Stimulated activated naive CD4-positive, alpha-beta T cell (primary cell): ENCODE data around the gene AIDA.
A peak's percentile ranks its signal among the peaks of the same experiment; 100 is the strongest.
"Not testable (repeated sequence)": the region's sequence is repeated elsewhere in the genome, so short reads cannot be mapped to it uniquely, and the experiment has no call there.

Experiments used
- DNase-seq, 6 experiments: peaks; one replicate each; lab custom pipeline; 2025; lab: John Stamatoyannopoulos, UW

Gene AIDA, protein sequence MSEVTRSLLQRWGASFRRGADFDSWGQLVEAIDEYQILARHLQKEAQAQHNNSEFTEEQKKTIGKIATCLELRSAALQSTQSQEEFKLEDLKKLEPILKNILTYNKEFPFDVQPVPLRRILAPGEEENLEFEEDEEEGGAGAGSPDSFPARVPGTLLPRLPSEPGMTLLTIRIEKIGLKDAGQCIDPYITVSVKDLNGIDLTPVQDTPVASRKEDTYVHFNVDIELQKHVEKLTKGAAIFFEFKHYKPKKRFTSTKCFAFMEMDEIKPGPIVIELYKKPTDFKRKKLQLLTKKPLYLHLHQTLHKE

DNA sequence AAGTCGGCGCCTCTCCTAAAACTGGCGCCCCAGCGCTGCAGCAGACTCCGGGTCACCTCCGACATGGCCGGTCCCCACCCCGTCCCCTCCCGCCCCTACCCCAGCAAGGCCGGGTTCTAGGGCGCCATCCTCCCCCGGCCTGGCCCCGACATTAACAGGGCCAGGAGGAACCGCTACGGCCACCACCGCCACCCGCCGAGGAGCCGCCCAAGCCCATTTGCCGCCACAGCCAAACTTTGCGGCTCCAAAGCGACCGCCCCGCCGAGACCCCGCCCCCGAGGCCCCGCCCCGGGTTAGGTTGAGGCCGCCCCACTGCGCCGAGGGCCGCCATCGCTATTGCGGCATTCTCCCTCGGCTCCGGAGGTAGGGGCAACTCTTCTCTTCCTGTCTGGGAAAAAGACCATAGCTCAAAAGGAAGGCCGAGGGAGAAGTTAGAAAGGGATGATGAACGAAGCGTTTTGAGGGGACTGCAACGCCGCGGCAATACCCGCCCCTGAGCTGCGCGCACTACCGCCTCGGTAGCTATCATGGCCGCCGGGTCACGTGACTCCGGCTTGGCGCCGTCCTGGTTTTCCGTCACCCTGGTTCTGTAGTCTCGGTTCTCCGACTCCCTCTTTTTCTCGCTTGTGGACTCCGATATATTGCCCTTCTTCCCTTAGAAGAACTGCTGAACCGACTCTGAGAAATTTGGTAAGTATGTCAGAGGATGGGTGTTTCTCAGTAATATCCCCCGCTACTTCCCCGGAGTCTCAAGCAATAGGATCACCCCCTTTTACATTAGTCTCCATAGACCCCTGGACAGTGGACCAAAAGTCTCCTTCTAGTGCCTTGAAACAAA is at the start of gene AIDA, which contains the start of gene BROX:
Gene AIDA (minus strand): TSS at position 239 of the 838 bp plus-strand sequence. CDS start 174 bp downstream, at position 65.
Gene BROX (plus strand): TSS at position 312 of the 838 bp plus-strand sequence. CDS start 3,136 bp downstream, outside the sequence.
- peak; percentile 86 to 97 (median 92) for DNase-seq

DNA sequence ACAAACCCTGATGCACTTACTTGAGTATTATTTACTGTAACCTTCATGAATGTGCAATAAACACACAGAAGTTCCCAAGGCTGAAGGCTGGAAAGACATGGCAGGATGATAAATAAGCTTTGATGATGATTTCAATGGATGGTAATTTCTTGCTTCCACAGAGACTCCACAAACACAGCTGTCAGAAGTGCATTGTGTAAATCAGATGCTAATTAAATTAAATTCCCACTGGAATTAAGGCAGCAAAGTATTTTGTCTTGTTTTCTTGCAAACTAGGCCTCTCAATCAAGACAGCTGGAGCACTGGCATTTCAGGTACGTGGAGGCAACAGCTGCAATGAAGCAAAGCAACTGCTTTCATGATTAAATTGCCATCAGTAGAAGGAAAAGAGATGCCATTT is 48.8 kb upstream of the AIDA start:
- DNase-seq, result no peak

DNA sequence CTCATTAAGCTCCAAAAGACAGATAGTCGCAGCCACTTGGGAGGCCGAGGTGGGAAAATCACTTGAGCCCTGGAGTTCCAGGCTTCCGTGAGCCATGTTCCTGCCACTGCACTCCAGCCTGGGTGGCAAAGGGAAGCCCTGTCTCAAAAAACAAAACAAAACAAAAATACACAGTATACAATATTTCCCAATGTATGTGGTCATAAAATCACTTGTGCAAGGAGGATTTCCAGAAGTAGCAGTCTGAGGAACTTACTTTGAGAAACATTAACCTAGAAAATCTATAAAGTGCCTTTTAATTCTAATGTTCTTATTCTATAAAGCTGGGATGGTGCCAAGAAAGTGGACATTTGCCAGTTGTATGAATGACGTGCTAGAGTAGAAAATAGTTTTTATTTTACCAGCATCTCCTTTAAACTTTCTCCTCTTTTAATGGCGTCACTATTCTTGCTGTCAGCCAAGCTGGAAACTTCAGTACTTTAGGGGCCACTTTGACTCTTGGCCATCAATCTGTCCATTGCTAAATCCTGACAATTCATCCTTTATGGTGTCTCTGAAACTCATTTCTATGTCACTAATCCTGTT is 47.3 kb upstream of the AIDA start:
- no peak for DNase-seq

DNA sequence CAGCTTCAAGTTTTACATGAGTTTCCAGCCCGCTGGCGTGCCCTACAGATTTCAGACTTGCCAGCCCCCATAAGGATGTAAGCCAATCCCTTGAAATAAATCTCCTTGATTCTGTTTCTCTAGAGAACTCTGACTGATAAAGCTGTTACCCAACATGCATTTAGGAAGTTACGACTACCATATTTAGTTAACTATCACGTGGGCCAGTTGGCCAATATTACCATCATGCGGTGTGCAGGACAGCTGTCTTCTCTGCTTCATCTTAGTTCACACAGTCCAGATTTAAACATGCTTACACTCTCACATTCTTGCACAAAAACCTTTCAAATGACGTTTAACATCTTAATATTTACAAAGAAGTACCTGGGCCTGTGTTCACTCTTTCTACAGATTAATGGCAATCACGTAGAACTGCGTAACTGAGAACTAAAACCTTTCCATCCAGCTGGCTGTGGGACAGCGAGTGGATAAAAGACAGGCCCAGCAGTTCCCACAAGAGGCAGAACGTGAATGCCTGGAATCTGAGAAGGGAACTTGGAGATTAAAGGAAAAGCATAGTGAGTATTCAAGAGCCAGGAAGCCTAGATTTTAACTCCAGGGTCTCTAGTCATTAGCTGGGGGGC is 45.5 kb upstream of the AIDA start:
- no peak for DNase-seq

DNA sequence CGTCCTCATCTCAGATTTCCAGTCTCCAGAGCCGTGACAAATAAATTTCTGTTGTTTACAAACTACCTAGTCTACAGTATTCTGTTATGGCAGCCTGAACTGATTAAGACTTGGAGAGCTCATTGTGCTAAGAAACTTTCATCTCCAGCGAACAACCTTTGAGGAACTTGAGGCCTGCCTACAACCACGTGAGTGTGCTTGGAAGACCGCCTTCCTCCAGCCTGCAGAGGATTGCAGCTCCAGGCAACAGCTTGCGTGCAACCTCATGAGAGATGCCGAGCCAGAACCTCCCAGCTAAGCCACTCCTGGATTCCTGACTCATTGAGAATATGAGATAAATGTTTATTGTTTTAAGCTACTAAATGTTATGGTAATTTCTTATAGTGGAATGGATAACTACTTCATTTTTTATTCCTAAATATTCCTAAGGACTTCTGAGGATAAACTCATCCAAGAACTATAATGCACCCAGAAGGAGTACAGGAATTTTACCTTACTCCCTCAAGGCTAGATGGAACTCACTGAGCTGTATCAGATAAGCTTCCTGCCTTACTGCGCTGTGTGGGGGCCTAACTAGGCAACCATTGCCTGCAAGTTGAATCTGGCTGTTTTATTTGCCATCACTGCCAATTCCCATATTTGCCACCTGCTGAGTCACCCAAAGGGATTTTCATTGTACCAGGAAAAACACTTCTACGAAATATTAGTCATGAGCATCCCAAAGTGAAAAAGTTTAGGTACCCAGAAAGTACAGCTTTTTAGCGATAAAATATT is 42.3 kb upstream of the AIDA start:
- DNase-seq, result no peak

DNA sequence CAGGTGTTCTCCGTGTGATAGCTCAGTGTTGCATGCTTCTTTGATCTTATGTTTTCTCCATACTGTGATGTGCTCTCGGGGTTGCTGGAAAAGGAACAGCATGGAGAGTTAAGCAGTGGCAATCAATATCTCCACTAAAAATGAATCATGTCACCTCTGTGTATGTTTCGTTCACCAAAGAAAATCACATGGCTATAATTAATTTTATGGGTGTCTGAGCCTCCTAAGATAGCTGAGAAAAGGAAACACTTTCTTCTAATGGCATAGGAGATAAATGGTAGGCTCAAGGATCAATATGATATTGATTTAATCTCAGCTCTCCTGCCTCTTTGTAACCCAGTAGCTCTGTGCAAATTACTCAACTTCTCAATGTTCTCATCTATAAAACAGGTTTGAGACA is 39.0 kb upstream of the AIDA start:
- no peak for DNase-seq

DNA sequence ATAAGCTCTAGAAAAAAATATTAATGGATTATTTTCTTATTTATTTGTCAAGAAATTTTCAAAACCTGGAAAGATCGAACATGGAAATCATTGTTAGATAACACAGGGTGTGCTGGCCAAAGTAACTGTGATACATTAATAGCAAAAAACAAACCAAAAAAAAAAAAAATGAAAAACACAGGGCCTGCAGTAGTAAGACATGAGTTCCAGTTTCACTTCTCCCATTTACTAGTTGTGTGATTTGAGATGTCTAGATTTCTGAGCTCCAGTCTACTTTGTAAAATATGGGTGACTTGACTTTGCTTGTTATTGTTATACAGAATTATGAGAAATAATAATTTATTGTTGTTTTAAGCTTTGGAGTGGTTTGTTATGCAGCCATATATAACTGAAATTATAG is 38.4 kb upstream of the AIDA start:
- DNase-seq, result no peak

DNA sequence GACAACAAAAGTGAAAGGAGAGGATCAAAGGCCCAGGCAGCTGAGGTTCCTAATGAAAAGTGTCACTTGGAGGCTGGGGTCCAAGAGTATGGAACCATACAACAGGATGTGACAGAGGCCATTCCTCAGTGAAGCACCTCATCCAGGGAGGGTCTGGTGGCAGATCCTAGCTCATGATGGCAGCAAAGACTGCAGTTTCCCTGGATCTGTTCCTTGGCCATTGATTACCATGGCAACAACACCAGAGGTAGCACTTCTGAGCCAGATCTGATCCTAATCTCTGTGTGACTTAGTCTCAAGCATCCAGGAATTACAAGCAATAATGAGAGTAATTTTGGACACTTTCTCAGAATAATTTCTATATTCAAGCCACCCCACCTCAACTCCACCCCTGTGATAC is 37.6 kb upstream of the AIDA start:
- DNase-seq, result no peak

DNA sequence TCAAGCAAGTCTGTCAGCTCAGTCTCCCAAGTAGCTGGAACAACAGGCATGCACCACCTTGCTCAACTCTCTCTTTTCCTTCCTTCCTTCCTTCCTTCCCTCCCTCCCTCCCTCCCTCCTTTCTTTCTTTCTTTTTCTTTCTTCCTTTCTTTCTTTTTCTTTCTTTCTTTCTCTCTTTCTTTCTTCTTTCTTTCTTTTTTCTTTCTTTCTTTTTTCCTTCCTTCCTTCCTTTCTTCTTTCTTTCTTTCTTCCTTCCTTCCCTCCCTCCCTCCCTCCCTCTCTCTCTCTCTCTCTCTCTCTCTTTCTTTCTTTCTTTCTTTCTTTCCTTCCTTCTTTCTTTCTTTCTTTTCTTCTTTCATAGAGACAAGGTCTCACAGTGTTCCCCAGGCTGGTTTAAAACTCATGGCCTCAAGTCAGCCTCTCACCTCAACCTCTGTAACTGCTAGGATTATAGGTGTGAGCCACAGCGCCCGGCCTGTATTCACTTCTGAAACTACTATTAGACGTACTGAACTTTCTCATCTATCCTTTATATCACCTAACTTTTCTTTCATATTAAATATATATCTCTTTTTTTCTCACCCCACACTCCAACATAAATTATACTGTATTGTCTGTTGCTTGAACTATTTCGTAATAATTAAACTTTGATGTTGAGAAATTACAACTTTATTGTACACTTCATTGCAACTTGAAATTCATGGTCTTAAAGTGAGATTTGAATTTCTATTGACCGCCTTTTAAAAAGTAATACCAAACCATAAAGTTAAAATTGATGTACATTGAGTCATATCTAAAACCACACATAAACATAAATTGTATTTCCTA is 29.6 kb upstream of the AIDA start:
- DNase-seq, result not testable (repeated sequence)

DNA sequence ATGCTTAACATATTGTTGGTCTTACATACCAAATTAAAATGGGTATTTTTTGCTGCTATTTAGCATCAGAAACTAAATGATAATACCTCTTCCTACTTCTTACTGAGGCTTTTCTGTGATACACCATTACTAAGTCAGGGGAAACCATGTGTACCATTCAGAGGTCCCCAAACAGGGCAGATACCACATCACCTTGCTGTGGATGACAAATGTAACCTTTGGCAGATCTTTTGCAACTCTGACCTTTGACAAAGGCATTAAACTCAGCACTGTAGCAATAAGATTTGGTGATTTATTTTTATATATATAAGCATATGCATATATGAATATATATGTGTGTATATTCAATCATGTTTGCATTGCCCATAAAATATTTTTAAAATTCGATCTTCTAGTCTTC is 27.6 kb upstream of the AIDA start:
- no peak for DNase-seq

DNA sequence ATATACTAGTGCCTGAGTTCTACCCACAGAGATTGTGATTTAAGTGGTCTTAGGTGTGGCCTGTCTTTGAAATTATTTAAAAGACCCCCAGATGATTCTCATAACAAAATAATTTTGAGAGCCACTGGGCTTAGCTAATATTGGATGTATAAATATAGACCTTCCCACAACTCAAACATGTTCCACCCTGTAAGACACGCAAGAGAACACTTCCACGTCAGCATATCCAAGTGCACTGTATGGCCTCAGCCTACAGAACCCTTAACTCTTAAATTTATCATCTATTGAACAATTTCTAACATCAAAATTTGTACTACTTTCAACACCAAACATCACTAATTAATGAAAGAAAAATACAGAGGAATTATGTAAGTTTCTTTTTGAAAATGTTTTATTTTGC is 27.2 kb upstream of the AIDA start:
- DNase-seq, result no peak

DNA sequence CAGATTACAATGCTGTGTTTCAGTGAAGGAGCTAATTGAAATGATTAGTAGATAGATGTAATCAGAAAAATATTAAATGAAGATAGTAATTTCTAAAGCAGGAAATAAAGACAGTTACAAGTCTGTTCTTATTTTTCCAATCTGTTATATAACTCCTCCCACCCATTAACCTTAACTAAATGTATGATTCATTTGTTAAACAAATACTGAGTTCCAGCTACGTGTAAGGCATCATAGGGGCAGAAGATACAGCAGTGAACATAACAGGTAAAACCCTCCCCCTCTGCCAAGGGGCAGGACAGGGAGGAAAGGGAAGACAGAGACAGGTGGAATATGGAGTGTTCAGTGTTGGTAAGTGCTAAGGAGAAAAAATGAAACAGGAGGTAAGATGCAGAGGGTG is 24.7 kb upstream of the AIDA start, which contains the start of gene FAM177B:
Gene FAM177B (plus strand): TSS at position 231 of the 400 bp plus-strand sequence. CDS start 9,344 bp downstream, outside the sequence.
- DNase-seq, result no peak

DNA sequence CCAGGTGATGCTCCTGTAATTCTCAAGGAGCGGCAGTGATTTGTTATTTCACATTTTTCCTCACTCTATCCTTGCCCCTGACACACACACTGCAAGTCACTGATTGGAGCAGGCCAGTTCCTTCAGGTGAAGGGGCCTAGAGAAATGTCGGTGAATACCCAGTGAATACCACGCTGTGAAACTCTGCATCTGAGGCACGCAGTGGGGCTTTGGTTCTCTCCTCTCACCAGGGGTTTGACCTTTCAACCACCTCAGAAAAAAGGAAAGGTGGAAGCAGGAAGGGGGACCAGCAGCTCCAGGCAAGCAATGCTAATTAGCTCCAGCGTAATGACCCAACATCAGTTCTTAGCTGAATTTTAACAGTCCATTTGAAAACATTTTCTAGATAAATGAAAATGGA is 24.2 kb upstream of the AIDA start:
- DNase-seq, result no peak

DNA sequence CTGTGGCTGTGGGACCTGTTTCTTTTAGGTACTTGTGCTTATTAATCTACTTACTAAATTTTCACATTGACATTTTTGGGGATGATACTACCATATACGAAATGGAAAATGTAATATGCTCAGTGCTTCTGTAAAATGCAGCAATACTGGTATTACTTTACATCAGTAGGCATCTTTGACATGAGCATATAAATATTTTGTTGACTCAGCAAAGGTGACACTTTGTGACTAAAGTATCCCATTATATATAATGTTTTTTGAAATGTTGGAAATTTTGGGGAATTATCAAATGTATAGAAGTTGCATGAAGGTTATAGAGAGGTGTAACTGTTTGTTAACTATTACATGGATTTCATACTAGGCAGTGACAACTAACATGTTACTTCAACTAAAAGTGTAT is 22.4 kb upstream of the AIDA start:
- DNase-seq, result no peak

DNA sequence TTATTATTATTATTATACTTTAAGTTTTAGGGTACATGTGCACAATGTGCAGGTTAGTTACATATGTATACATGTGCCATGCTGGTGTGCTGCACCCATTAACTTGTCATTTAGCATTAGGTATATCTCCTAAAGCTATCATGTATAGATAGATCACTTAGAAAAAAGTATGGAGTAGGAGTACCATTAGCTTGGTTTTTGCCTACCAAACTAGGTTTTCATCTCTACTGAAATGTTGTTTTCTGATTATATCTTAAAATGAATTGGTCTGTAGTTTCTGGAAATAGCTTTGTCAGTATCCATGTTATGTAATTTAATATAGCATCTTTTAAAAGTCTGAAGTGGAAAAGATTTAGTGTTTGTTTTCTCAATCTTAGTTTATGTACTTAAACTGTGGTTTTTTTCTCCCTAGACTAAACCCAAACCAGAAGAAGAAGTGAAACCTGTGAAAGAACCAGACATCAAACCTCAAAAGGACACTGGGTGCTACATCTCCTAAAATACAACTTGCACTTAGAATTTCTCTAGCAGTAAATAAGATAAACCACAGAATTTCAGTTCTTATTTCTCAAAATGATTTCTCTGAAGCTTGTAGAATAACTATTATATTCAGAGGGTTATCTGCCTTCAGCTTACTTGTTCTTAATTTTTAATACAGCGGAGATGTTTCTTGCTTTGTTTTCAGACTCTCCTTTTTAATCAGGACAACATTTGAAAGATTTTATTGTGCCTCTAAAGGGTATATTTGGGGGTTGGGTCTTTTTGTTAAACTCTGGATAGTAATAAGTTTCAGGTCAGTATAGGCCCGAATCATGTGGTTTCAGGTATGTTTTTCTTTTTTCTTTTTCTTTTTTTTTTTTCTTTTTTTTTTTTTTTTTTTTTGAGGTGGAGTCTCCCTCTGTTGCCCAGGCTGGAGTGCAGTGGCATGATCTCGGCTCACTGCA is 20.2 kb upstream of the AIDA start:
- DNase-seq, result no peak

DNA sequence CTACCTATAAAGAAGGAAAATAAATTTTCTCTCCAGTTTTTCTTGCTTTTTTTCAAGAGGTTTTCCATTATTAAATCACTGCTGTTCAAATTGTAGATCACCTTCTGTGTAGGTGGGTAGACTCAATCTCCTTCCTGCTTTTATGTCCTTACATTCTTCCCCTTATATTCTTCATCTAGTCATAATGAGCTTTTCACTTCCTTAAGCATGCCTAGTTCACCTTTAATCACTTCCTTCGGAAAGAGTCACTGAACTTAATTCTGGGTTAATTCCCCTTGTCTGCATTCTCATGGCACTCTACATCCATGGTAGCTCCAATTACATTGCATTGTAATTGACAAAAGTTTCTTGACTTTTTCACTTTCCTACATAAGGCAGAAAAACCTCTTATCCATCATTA is 18.6 kb upstream of the AIDA start:
- DNase-seq, result no peak

DNA sequence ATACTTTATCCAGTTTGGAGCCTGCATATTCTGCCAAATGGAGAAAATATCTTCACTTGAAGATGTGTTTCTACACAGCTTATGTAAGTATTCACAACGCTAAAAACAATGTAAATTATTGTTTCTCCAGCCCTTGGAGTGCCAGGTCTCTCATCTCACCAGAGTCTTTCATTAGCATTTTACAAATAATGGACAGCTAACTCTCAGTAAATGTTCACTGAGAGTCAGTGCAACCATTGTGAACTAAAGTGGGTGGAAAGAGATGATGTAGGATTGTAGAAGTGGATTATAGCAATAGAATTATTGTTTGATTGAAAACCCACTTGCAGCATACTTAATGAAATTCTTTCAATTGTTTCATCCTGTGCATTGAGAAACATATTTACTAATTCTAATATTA is 16.5 kb upstream of the AIDA start:
- no peak for DNase-seq

DNA sequence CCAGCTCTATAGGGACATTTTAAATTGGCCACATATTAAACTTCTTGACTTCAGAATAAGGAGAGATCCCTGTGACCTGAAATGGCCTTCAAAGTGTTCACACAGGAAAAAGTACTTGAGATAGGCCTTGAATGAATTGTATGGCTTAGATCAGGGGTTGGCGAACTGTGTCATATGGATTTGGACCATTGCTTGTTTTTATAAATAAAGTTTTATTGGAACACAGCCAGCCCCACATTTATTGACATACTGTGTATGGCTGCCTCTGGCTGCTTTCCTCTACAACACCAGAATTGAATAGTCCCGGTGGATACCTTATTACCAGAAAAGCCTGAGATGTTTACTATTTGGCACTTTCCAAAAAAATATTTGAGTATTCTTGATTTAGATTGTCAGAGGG is 4.1 kb upstream of the AIDA start:
- no peak for DNase-seq
